Gastroesophageal sphincter (tissue), 3 donors: ENCODE results near the gene GSG1L.

ENCODE experiments used
- POLR2A ChIP-seq, 2 donors: fragments of 450-650 bp; IDR thresholded peaks; one replicate each; pipeline ENCODE4 v1.6.1; 2017; ENCODE audit warnings: antibody characterized with exemption in 2 of 2, mild to moderate bottlenecking in 2 of 2, moderate library complexity in 1 of 2
- POLR2AphosphoS5 ChIP-seq: sonication (generic); formaldehyde crosslinking; IDR thresholded peaks from one replicate; pipeline ENCODE4 v1.6.1; 2017; ENCODE audit warnings: antibody characterized with exemption
- TF ChIP-seq, protein P1 (sequence below), 4 experiments: fragments of 200-600 bp in 2 of 4; fragments of 450-650 bp in 2 of 4; sonication (generic) in 1 of 4; IDR thresholded peaks; one replicate each; pipeline ENCODE4 v1.5.1; 2017 to 2019; ENCODE audit warnings: antibody characterized with exemption in 4 of 4, mild to moderate bottlenecking in 2 of 4, moderate library complexity in 2 of 4

DNA sequence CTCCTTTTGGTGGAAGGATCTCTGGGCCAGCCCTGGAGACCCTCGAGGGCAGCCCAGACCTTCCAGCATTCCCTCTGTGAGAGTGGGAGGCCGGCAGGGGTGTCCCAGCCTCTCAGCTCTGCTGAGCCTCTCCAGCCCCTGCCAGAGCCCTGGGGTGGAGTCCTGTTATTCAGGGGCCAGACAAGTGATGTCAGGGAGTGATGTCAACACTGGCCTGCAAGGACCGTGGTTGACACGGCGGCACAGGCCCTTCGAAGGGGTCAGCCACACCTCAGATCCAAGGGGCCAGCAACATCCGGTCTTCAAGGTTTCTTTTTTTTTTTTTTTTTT is 282.4 kb downstream of the GSG1L start:
- TF ChIP-seq, protein P1, sequence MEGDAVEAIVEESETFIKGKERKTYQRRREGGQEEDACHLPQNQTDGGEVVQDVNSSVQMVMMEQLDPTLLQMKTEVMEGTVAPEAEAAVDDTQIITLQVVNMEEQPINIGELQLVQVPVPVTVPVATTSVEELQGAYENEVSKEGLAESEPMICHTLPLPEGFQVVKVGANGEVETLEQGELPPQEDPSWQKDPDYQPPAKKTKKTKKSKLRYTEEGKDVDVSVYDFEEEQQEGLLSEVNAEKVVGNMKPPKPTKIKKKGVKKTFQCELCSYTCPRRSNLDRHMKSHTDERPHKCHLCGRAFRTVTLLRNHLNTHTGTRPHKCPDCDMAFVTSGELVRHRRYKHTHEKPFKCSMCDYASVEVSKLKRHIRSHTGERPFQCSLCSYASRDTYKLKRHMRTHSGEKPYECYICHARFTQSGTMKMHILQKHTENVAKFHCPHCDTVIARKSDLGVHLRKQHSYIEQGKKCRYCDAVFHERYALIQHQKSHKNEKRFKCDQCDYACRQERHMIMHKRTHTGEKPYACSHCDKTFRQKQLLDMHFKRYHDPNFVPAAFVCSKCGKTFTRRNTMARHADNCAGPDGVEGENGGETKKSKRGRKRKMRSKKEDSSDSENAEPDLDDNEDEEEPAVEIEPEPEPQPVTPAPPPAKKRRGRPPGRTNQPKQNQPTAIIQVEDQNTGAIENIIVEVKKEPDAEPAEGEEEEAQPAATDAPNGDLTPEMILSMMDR (IDR thresholded peaks at IDR 0.05), result no peak
- TF ChIP-seq POLR2AphosphoS5, result no peak
- TF ChIP-seq POLR2A (IDR thresholded peaks at IDR 0.05), result no peak
